ENCODE data around the gene SKAP1. TPM values are rescaled to one million over a fixed set of nuclear protein-coding genes. Genes with fewer than 3 reads are reported as not detected.

Gene SKAP1
- total and polyA plus RNA-seq, 9 donors: 0.30 to 6.0 (median 2.4) TPM; not detected in 1

DNA sequence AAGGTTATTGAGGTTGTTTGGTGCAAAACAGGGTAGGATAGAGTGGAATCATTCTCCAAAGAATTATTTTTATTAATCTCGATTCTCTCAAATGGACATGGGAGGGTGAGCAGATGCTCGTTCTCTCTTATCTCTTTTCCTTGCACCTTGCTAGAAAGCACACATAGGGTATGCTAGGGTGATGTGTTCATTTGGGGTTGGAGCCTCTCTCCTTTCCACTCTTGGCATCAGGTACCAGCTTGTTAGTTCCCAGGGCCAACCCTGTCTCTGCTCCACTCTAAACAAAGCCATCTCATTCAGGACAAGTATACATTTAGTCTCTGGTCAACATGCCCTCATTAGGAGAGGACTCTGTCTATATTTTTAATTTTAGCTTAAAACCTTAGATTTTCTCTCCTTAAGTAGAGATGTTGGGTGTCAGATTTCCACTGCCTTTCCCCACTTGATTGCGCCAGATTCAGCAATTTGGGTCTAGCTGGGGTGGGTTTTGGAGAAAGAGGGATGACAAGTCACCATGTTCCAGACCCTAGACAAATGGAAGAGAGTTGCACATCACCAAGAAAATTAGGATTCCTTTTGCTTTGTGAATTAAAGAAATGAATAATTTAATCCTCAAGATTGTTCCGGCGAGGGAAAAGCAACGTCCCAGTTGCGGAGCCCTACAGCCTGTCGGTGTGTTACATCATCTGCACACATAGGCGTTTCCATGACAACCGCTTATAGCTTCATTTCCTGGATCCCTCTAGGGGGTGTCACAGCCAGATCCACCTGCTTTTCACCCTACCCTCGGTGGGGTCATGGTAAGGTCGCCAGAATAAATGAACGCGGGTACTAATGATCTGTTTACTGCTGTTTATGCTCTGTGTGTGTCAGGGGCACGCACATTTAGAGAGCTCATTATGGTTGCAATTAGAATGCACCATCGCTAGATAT is 280.9 kb downstream of the SKAP1 start:
- no peaks in the 10 kb centered on the region for H3K4me1 ChIP-seq (ENCODE audit: insufficient read depth)
- no peaks in the 10 kb centered on the region for H3K9me3 ChIP-seq
- no peak overlapping the region for H3K4me3 ChIP-seq
- H3K27me3 ChIP-seq: no peaks in the 10 kb centered on the region
- no peaks in the 10 kb centered on the region for H3K36me3 ChIP-seq
- intact Hi-C loops (cut with DNase I): loop anchor here in 1 of 4 donors (1.0 kb wide), 1 partner anchor 35 kb away; no protein-coding TSS in a partner anchor
- TF ChIP-seq POLR2A (IDR thresholded peaks at IDR 0.05): no peak
- TF ChIP-seq, protein P1, sequence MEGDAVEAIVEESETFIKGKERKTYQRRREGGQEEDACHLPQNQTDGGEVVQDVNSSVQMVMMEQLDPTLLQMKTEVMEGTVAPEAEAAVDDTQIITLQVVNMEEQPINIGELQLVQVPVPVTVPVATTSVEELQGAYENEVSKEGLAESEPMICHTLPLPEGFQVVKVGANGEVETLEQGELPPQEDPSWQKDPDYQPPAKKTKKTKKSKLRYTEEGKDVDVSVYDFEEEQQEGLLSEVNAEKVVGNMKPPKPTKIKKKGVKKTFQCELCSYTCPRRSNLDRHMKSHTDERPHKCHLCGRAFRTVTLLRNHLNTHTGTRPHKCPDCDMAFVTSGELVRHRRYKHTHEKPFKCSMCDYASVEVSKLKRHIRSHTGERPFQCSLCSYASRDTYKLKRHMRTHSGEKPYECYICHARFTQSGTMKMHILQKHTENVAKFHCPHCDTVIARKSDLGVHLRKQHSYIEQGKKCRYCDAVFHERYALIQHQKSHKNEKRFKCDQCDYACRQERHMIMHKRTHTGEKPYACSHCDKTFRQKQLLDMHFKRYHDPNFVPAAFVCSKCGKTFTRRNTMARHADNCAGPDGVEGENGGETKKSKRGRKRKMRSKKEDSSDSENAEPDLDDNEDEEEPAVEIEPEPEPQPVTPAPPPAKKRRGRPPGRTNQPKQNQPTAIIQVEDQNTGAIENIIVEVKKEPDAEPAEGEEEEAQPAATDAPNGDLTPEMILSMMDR (IDR thresholded peaks at IDR 0.05): no peak
- 32 to 38% (median 33%) methylated on average over 16 of the region's 16 CpGs for WGBS, 3 donors
- no peak overlapping the region for H3K27ac ChIP-seq
- DNase-seq: no peak

DNA sequence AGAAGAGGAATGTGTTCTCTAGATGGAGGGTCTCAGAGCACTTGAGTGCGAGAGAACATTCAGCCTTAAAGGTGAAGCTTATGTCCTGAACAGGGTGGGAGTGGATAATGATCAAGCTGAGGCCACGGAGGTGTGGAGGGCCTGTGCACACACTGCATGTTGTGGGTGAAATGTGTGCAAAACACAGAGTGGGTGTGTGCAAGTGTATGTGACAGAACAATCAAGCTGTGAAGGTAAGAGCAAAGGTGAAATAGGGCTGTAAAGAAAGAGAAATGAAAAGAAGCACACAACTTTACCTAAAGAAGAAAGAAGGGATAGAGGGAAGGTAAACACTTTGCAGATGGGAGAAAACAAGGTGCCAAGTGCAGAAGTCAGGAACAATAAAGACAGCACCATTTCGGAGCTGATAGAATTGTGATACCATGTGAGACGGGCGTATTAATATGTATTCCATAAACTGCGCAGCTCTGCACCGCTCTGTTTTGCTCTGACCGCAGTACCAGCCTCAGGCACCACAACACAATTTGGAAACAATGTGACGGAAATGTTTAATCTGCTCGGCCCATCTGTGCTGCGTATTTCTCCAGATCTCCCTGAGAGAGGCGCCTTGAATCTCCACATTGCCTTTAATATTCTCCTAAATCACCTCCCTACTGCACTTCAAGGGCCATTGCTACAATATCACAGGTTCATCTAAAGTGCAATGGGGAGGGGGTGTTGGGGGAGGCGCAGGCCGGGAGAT is 281.8 kb downstream of the SKAP1 start:
- no peak for TF ChIP-seq EP300 (IDR thresholded peaks at IDR 0.05)
- TF ChIP-seq, protein P1 (IDR thresholded peaks at IDR 0.05): no peak
- TF ChIP-seq POLR2A (IDR thresholded peaks at IDR 0.05): no peak
- intact Hi-C loops (cut with DNase I): loop anchor here in 1 of 4 donors (1.0 kb wide), 1 partner anchor 36 kb away; no protein-coding TSS in a partner anchor

DNA sequence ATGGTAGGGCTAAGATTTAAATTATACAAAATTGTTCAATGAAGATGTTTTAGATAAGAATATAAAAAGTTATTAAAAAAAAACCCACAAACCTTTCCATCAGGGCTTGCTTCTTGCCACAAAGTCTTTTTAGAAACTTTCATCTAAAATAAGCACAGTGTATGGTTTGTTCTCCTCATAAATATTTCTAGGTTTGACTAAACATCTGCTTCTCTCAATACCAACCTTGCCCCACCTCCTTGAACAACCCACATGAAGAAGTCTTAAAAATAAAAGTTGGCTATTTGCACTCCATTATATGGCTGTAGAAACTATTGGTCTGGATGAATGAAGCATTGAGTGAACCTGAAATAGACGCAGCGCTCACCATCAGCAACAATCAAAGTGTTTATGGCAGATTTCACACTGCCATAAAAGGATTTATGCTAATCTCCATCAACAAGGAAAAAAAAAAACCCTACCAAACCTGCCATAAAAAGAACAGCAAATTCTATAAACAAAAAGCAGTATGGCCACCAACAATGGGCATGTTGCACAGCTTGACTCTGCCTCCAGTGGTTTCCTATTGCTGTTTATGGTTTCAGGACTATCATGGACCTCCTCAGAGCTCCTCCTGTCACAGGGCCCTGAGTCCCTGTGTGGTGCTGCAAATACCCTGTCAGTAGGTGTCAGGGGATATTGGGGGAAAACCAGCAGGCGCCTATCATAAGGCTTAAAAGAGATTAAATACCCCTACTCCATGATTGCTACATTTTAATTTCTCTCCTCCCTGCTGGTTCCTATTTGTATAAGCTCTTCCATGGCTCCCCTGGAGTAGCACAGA is 284.8 kb downstream of the SKAP1 start:
- no peaks in the 10 kb centered on the region for H3K9me3 ChIP-seq
- no peaks in the 10 kb centered on the region for H3K4me1 ChIP-seq (ENCODE audit: insufficient read depth)
- intact Hi-C loops (cut with DNase I): no loop called here
- TF ChIP-seq POLR2A (IDR thresholded peaks at IDR 0.05): no peak
- TF ChIP-seq, protein P1 (IDR thresholded peaks at IDR 0.05): no peak
- no peak for TF ChIP-seq EP300 (IDR thresholded peaks at IDR 0.05)
- H3K36me3 ChIP-seq: no peaks in the 10 kb centered on the region
- DNase-seq: no peak
- H3K27me3 ChIP-seq: no peaks in the 10 kb centered on the region
- H3K4me3 ChIP-seq: no peak overlapping the region
- H3K27ac ChIP-seq: no peak overlapping the region
- WGBS, 3 donors: 85 to 93% (median 93%) methylated on average over 3 of the region's 3 CpGs

More for the DNA sequence above, 281.8 kb downstream of the SKAP1 start:
- WGBS, 3 donors: 55 to 60% (median 57%) methylated on average over 14 of the region's 14 CpGs
- Histone ChIP-seq H3K27ac (no peak overlapping the region), H3K27me3 (no peaks in the 10 kb centered on the region), H3K36me3 (no peaks in the 10 kb centered on the region), H3K9me3 (no peaks in the 10 kb centered on the region), H3K4me3 (no peak overlapping the region), H3K4me1 (ENCODE audit: insufficient read depth) (no peaks in the 10 kb centered on the region)
- no peak for DNase-seq

DNA sequence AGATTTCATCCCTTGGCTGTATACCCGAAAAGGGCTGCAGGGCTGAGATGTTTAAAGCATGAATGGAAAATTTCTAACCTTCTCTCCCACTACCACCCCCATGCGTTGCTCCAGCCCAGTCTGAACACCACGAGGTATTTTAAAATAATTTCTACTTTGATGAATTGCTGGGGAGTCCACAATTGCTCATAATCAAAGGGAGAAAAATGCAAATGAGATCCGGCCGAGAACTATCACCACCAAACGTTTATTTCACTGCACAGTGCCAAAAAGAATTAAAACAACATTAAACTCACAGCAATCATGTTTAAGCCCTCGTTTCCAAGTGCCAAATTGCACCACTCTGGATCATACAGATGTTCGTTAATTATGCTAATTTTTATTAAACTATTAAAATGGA is 285.8 kb downstream of the SKAP1 start:
- H3K36me3 ChIP-seq: no peaks in the 10 kb centered on the region
- no peak for DNase-seq
- no peaks in the 10 kb centered on the region for H3K27me3 ChIP-seq
- intact Hi-C loops (cut with DNase I): no loop called here
- WGBS, 3 donors: 16 to 31% (median 28%) methylated on average over 8 of the region's 8 CpGs
- H3K27ac ChIP-seq: no peak overlapping the region
- H3K4me3 ChIP-seq: no peak overlapping the region
- H3K9me3 ChIP-seq: no peaks in the 10 kb centered on the region
- H3K4me1 ChIP-seq (ENCODE audit: insufficient read depth): no peaks in the 10 kb centered on the region
- TF ChIP-seq POLR2A (IDR thresholded peaks at IDR 0.05) (no peak), EP300 (IDR thresholded peaks at IDR 0.05) (no peak)
- TF ChIP-seq, protein P1 (IDR thresholded peaks at IDR 0.05): no peak

Data from ovary (tissue), 9 donors.